ENCODE results near the gene ZNFX1.

Gene ZNFX1

DNA sequence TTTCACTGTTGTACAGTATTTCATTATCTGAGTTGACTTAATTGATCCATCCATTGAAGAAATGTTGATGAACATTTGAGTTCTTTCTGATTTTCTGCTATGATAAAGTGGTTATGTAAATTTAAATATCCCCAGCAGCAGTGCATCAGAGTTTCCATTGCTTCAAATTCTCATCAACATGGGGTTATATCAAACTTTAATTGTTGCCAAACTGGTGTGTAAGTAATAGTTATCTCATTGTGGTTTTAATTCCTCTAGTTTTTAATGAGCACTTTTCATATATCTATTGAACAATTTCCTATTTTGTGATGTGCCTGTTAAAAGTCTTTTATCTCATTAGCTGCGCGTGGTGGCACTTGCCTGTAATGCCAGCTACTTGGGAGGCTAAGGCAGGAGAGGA, 18.1 kb downstream of the ZNFX1 start:
- no peak for DNase-seq (ENCODE audit: extremely low spot score, insufficient read length, low read depth)
- FAIRE-seq: no peak

DNA sequence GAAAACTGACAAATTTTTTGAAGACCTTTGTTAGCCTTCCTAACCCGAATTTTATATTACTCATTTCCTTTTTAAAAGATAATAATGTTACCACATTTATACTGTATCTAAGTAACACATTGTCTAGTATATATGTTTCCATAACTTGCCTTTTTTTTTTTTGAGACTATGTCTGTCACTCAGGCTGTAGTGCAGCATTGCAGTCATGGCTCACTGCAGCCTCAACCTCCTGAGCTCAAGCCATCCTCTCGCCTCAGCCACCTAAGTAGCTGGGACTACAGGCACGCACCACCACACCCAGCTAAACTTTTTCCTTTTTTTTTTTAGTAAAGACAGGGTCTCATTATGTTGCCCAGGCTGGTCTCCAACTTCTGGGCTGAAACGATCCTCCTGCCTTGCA, 18.6 kb downstream of the ZNFX1 start:
- no peak for DNase-seq (ENCODE audit: extremely low spot score, insufficient read length, low read depth)
- no peak for FAIRE-seq

DNA sequence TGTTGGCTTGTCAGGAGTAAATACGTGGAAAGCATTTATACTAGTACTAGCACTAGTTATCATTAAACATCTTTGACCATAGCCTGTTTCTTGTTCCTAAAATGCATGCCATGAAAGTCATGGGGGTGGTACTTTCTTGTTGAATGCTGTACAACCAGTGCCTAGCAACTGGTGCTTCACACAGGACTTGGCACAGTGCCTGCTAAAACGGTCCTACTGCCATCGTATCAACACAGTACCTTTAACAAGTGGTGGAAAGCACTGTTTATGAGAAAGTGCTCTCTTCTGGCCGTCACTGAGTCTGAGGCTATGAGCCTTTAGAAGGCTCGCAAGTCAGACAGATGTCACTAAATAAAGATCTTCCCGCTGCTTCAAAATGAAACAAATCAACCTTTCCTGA, 21.6 kb downstream of the ZNFX1 start:
- FAIRE-seq (no peak), DNase-seq (ENCODE audit: extremely low spot score, insufficient read length, low read depth) (no peak)

DNA sequence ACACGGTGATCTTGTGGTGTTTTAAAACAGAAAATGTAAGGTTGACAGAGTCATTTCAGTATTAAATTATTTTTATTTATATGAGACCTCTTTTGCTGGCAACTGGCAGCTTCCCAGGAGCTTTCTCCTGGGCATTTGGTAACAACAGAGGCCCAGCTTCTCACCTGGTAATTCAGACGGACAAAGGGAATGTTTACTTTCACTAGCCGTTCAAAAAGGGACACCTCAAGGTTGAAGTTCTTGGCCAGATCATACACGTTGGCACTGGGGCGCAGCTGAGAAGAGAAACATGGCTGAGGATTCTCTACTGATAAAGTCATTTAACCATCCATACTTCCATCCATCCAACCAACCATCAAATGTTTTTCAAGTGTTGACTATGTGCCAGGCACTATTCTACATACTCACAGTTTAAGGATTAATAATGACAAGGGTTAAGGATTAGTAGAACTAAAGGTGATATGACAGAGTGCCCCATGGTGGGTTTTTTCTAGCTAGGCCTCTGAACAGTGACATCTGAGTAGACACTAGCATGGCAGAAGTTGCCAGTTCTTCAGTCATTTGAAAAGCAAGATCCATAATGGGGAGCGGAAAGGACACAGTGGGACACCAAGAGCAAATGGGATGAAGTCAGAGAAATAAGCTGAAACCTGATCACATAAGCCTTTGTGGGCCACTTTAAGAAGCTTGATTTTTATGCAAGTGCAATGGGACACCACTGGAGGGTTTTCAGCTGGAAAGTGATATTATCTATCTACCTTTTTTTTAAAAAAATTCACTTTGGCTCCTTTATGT, 25.1 kb downstream of the ZNFX1 start:
- DNase-seq (ENCODE audit: extremely low spot score, insufficient read length, low read depth): no peak
- FAIRE-seq: no peak

DNA sequence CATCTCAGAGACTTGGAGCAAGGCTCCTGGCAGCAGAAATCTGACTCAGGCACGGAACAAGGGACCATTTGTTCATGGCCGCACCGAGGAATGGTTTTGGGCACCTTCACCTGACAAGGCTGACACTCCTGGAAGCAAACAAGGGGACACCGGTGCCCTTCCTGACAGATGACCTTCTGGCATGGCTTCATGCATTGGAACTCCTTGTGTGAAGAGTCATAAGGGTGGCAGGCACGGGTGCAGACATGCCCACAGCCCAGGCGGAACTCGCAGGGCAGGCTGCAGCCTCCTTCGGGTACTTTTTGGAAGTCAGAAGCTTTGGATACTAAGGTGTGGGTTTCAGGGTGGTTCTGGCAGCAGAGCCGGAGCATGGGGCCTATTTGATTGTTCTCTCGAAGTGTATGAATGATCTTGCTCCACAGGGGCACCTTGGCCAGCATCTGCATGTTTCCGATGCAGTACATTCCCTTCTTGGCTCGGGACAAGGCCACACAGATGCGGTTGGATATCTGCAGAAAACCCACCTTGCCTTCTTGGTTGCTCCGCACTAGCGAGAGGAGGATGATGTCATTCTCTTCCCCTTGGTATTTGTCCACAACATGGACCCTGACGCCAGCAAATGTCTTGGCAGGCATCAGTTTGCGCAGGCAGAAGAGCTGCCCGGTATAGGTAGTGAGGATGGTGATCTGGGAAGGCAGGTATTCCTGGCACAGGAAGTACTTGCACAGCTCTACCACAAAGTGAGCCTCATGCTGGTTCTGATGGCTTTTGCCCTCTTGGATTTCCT, 28.8 kb downstream of the ZNFX1 start:
- FAIRE-seq: no peak

DNA sequence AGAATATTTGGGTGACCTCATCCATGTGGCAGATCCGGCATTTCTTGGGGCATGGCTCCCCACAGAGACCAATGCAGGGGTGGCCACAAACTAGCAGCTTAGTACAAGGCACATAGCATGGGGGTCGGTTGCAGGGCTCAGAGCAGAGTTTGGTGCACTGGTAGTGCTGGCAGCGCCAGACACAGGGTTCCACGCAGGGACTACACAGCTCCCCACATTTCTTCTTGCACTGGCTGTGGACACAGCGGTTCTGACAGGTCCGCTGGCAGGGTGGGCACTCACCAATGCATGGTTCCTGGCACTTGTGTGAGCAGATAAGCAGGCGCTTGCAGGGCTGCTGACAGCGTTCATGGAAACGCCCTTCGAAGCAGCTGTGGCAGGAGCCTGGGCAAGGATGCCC, 29.6 kb downstream of the ZNFX1 start:
- DNase-seq (ENCODE audit: extremely low spot score, insufficient read length, low read depth) (no peak), FAIRE-seq (no peak)

More for the DNA sequence above, 28.8 kb downstream of the ZNFX1 start:
- DNase-seq (ENCODE audit: extremely low spot score, insufficient read length, low read depth): no peak

DNA sequence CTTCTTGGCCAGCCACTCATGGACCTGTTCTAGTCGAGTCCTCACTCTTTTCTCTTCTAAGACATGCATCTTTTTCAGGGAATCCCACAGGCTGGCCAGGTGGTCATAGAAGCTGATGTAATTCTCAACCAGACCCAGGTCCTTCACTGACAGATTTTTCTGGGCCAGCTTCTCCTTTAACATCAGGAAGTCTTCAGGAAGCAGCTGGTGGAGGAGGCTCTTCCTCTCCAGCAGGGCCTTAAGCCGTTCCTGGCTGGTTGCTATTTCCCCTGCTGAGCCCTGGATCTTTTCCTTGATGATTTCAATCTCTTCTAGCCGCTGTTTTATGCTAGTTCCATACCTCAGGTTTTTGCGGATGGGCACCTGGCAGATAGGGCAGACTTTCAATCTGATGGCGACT, 30.1 kb downstream of the ZNFX1 start:
- no peak for DNase-seq (ENCODE audit: extremely low spot score, insufficient read length, low read depth)
- no peak for FAIRE-seq

DNA sequence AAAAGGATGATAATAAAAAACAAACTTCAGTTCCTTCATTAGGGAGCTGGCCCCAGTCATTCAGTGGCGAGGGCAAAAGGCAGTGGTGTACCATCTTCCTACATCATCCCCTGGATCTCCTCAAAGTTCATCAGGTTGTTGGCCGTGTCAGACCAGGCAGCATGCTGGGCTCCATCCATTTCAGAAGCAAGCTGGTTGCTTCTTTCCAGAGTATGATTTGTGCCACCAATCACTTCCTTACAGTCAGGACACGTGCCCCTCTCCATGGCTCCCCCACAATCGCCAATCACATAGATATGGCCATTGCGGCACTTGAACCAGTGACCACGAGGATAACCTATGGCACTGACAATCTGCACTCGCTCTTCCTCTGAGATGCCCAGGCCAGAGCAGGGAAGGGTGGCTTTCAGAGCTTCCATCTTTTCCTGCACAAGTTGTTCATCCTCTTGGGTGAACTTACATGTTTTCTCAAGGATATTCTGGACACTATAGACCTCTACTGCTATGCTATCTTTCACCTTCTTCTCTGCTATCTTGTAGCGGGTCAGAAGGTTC, 30.6 kb downstream of the ZNFX1 start:
- FAIRE-seq (no peak), DNase-seq (ENCODE audit: extremely low spot score, insufficient read length, low read depth) (no peak)

DNA sequence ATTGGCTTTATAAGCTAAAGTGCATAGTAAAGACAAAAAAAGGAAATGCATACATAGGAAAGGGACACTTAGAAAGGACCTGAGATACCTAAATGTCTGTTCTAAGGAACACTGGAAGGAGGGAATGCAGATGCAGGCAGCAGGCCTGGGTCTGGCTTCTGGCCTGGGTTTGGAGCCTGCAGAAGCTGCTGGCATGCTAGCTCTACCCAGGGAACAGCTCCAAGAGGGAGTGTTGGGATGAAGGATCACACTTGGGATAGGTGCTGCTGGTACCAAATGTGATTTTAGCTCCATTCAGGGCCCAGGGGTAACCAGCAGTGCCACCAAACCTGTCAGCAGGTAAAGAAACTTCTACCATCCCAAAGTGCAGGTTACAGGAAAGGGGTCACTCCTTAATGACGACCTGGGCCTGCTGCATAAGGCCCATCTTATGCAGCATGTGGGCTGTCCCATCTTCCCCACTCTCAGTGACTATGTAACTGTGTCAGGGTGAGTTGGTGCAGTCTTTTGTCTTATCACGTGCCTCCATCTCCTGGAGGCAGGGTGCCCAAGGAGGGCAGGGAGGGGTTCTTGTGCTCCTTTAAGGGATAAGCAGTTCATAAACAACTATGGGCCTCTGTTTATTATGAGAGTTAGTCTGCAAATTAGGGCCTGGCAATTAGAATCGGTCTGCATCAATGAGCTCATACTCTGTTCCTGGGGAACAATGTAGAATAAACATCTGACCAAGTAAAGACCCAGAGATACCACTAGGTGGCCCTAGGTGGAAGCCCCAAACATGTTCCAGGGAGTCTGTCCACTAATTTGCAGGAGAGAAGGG, 31.7 kb downstream of the ZNFX1 start:
- DNase-seq (ENCODE audit: extremely low spot score, insufficient read length, low read depth) (peak; percentile 25), FAIRE-seq (peak; percentile 74)

DNA sequence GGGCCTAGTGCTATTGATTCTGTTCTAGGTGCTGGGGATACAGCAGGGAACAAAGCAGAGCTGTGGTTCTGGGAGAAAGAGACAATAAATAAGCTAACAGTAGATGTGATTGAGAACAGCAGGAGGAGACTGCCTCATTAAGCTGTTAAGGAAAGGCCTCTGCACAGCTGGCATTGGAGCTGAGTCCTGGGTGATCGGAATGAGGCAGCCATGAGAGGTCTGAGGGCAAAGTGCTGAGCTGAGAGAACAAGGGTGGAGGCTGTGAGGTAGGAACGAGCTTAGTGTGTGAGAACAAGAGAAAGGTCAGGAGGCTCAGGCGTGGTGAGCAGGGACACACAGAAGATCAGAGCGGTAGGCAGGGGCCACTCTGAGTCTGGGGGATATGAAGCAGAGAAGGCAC, 40.3 kb downstream of the ZNFX1 start:
- FAIRE-seq (no peak), DNase-seq (ENCODE audit: extremely low spot score, insufficient read length, low read depth) (no peak)

DNA sequence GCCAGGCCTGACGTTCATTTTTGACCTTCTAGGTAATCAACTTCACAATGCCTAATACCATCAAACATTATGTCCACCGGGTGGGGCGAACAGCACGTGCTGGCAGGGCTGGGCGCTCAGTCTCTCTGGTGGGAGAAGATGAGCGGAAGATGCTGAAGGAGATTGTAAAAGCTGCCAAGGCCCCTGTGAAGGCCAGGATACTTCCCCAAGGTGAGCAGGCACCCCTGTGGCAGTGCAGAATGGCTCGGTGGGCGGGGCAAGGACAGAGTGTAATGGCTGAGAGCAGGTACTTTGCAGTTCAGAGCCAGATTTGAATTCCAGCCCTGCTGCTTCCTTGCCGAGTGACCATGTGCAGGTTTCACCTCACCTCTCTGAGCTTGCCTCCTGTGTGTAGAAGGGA, 41.6 kb downstream of the ZNFX1 start:
- DNase-seq (ENCODE audit: extremely low spot score, insufficient read length, low read depth) (no peak), FAIRE-seq (no peak)

DNA sequence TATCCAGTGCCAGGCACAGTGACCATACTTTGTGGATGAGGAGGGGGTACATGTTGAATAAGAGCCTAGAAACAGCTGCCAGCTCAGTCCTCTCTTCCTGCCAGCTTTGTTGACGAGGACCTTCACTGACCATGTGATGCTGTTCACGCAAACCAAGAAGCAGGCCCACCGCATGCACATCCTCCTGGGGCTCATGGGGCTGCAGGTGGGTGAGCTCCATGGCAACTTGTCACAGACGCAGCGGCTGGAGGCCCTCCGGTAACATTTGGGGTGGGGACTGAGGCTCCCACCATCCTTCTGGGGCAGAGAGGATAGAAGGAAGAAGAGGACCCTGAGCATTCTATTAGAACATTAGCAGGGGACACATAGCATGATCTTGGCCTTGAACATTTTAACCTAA, 43.0 kb downstream of the ZNFX1 start:
- FAIRE-seq (no peak), DNase-seq (ENCODE audit: extremely low spot score, insufficient read length, low read depth) (no peak)

DNA sequence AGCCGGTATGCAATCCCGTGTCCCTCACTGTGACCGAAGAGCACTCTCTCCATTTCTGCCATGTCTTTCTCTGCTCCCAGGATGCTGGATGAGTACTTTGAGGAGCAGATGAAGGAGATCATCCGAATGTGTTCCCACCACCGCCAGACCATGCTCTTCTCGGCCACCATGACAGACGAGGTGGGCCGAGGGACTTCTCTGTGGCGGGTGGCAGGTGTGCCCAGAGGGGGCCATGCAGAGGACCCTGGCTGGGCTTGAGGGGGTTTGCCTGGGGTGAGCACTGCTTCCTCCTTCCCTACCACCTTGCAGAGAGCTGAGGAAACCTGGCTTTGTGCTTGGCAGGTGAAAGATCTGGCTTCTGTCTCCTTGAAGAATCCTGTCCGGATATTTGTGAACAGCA, 44.6 kb downstream of the ZNFX1 start:
- FAIRE-seq: no peak

DNA sequence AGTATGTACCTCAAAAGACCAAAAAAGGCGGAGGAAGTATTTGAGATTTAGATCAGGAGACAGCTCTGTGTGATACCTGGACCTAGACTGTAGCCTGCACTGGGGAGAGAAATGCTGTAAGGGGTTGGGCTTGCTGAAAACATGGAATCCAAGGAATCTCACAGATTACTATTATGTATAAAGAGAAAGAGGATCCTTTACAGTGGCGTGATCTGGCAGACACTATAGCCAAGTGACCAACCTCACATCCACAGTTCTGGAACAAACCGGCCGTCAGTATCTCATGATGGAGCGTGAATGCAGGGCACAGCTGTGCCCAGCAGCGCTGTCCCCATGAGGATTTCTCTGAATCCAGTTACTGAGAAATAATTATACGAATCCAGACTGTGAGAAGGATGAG, 46.4 kb downstream of the ZNFX1 start:
- DNase-seq (ENCODE audit: extremely low spot score, insufficient read length, low read depth): no peak
- FAIRE-seq: no peak

More for the DNA sequence above, 44.6 kb downstream of the ZNFX1 start:
- DNase-seq (ENCODE audit: extremely low spot score, insufficient read length, low read depth): no peak

DNA sequence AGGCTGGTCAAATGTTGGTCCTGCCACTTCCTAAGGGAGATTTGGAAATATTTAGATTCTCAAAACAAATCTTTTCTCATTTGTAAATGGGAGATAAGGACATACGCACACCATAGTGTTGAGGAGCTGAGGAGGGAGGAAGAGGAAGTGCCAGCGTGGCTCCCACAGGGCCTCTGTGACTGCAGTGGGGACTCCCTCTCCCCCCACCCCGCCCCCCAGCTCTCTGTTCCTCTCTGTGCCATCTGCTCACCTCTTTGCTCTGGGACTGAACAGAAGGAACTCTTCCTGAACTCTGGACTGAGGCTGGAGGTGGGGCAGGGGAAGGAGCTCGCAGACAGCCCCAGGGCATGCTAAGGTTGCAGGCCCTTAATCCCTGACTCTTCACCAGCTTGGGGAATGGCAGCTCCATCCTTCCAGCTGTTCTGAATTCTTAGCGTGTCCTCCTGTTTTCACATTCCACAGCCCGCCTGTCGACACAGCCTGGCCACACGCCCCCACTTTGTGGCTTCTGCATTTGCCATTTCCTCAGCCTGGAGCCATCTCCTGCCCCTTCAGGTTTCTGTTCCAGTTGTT, 47.2 kb downstream of the ZNFX1 start:
- DNase-seq (ENCODE audit: extremely low spot score, insufficient read length, low read depth) (no peak), FAIRE-seq (no peak)

DNA sequence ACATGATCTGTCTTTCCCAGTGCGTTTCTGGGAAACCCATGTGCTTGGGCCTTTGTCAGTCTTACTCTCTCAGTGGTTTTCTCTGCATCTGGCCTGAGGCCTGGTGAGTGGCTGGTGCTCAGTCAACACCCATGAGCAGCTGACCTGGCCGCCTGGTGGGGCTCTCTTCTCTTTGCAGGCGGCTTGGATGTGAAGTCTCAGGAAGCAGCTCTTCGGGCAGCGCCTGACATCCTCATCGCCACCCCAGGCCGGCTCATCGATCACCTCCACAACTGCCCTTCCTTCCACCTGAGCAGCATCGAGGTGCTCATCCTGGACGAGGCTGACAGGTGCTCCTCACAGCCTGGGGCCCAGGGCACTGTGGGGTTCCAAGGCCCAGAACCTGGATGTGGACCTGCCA, 47.8 kb downstream of the ZNFX1 start:
- FAIRE-seq (no peak), DNase-seq (ENCODE audit: extremely low spot score, insufficient read length, low read depth) (no peak)

DNA sequence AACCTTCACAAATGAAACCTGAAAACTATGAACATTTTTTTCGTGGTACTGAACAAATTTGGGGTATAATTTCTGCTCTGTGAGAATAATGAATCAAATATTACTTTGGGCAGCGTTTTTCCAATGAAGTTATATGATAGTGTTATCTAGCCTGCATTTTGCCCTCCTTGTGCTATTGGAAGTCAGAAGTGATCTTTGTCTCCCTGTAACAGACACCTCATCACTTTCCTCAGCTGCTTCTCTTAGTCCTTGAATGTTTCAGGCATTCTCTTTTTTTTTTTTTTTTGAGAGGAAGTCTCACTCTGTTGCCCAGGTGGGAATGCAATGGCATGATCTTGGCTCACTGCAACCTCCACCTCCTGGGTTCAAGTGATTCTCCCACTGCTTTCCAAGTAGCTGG, 48.5 kb downstream of the ZNFX1 start:
- DNase-seq (ENCODE audit: extremely low spot score, insufficient read length, low read depth): no peak
- no peak for FAIRE-seq

DNA sequence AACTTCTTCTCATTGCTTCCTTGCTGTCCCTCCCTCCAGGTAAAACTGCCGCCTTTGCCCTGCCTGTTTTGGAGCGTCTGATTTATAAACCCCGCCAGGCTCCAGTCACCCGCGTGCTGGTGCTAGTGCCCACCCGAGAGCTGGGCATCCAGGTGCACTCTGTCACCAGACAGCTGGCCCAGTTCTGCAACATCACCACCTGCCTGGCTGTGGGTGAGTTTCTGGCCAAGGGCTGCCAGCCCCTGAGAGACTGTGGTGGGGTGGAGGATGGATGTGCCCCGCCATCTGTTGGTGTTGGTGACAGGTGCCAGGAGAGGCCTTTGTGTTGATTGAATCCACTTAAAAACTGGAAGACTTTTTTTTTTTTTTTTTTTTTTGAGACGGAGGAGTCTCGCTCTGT, 49.2 kb downstream of the ZNFX1 start:
- DNase-seq (ENCODE audit: extremely low spot score, insufficient read length, low read depth): no peak
- no peak for FAIRE-seq

DNA sequence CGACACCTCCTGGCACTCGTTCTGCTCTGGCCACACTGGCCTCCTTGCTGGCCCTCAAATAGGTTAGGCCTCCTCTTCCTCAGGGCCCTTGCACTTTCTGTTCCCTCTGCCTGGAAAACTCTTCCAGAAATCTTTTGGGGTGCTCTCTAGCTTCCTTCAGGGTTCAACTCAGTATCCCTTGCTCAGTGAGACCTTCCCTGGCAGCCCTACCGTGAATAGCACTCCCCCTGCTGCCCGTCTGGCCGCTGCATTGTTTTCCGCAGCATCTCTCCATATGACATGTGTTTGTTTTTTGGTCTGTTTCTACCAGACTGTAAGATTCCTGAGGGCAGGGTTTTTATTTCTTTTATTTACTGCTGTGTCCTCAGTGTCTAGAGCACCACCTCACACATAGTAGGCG, 52.0 kb downstream of the ZNFX1 start:
- FAIRE-seq (no peak), DNase-seq (ENCODE audit: extremely low spot score, insufficient read length, low read depth) (no peak)
